ENCODE data around the gene OTOP2.

Gene OTOP2

GRCh38 chr17:74924250-74924948, at the start of gene OTOP2:
OTOP2 (plus strand) TSS chr17:74924273; CDS start chr17:74924633, 360 bp downstream.
- DNase-seq: peak in 4 of 56 donors; percentile 8 to 23 (median 11)

DNA sequence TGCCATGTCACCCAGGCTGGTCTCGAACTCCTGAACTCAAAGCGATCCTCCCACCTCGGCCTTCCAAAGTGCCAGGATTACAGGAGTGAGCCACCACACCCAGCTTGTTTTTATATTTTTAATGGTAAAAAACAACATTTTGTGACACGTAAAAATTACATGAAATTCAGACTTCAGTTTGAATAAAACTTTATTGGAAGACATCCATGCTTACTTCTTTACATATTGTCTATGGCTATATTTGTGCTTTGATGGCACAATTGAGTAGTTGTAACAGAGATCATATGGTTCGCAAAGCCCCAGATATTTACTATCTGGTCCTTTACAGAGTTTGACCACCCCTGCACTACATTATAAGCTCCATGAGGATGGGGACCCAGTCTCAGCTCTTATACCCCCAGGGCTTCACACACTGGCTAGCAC, 49.4 kb upstream of the OTOP2 start:
- DNase-seq: no peak

GRCh38 chr17:74875155-74875976, 48.7 kb upstream of the OTOP2 start:
- DNase-seq: no peak

- DNase-seq: no peak
These were observed 48.0 kb upstream of the OTOP2 start for GRCh38 chr17:74875977-74876593.

- no peak for DNase-seq
These were observed 46.2 kb upstream of the OTOP2 start for GRCh38 chr17:74877592-74878548.

GRCh38 chr17:74878658-74879057, 45.4 kb upstream of the OTOP2 start:
- no peak for DNase-seq

GRCh38 chr17:74879308-74879707, 44.8 kb upstream of the OTOP2 start:
- DNase-seq: no peak

GRCh38 chr17:74881073-74881472, 43.0 kb upstream of the OTOP2 start:
- no peak for DNase-seq

DNA sequence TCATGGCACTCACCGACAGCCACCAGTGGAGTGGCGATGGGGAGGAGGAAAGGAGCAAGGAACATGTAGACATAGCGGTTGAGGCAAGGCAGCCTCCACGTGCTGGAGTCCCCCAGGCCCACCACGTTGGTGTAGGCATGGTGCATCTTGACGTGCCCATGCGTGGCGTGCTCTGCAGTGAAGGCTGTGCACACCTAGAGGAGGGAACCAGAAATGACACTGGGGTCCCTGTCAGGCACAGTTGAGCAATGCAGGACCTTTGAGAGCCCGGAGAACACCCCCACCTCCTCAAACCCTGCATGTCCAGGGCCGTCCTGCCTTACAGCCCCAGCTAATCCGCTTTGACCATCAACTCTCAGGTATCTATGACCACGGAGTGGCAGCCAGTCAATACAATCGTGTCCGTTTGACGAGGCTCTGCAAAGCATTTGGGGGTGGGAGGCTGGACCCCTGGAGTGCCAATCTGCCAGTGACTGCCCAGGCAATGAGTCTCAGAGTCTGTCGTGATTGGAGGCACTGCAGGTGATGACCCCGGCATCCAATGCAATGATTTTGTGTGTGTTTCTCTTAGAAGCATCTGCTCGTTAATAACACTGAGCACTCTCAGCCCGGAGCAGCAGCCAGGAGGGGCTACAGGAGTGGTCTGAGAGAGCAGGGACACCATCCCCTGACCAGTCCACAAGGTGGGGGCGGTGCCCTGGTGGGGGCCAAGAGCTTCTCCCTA, 41.4 kb upstream of the OTOP2 start:
- DNase-seq: no peak

GRCh38 chr17:74883241-74883745, 40.8 kb upstream of the OTOP2 start:
- DNase-seq: no peak

- DNase-seq: no peak
These were observed 35.6 kb upstream of the OTOP2 start for GRCh38 chr17:74888469-74888868.

DNA sequence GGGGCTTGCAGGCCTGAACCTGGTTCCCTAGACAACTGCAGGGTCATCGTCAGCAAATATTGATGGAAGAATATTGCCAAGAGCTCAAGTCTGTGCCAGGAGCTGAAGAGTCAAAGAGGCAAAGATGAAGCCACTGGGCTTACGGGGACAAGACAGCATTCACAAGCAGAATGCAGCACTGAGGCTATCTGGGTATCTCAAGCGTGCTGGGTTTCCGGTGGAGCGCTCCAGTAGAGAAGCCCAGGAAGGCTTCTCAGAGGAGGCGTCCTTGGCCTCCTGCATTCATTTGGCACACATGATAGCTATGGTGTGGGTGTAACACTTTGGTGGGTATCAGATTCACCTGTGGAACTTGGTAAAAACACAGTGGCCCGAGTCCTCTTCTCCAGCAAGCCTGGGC, 33.5 kb upstream of the OTOP2 start:
- no peak for DNase-seq

- DNase-seq: peak in 1 of 56 donors; percentile 8
These were observed 31.8 kb upstream of the OTOP2 start for GRCh38 chr17:74892013-74892841.

- peak in 3 of 56 donors; percentile 12 to 55 (median 40) for DNase-seq
These were observed 30.8 kb upstream of the OTOP2 start, which contains the start of gene FADS6 for GRCh38 chr17:74892974-74893911. FADS6 (minus strand) TSS chr17:74893633; CDS start chr17:74893595, 38 bp downstream.

DNA sequence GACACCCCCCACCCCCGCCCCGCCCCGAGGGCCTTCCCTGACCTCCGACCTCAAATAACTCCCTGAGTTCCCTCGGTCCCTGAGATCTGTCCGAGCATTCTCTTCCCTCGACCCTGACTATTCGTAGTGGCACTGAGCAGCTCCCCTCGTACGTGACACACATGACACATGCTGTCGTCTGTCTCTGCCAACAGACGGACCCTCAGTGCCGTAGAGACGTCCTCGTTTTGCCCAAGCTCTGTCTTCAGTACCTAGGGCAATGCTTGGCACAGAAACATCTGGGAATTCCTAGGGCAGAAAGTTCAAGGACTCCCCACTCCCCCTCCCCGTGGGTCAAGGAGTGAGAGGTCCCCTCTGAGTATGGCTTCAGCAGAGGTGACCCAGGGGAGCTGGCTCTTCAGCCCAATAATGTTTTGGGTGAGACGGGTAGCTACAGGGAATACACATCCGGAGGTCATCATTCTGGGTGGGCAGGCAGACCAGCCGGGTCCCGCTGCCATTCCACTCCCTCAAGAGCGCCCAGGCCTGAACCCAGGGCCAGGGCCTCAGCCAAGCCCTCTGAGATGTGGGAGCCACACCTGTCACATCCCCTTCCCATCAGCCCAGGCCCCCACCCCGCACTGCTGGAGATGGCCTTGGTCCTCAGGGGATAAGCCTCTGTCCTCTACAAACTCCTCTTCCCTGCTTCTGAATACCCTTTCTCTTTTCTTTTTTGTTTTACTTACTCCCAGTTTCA, 30.0 kb upstream of the OTOP2 start:
- DNase-seq: no peak

- no peak for DNase-seq
These were observed 25.6 kb upstream of the OTOP2 start for GRCh38 chr17:74898376-74898946.

GRCh38 chr17:74900208-74900607, 23.9 kb upstream of the OTOP2 start:
- DNase-seq: no peak
